Ishikawa (cell line): Measurements from ENCODE around the gene MAP4K4.

ENCODE experiments used
- CEBPB ChIP-seq: IDR thresholded peaks from 2 replicates; pipeline ENCODE4 v1.6.1; 2012
- CREB1 ChIP-seq: IDR thresholded peaks from 2 replicates; pipeline ENCODE4 v1.6.1; 2012; ENCODE audit warnings: low read depth
- EGR1 ChIP-seq: IDR thresholded peaks from 2 replicates; pipeline ENCODE4 v1.6.1; 2012
- EP300 ChIP-seq: IDR thresholded peaks from 2 replicates; pipeline ENCODE4 v1.6.1; 2012; ENCODE audit warnings: borderline replicate concordance
- FOXM1 ChIP-seq: IDR thresholded peaks from 2 replicates; pipeline ENCODE4 v1.6.1; 2012; ENCODE audit warnings: low read depth, borderline replicate concordance
- MAX ChIP-seq: IDR thresholded peaks from 2 replicates; pipeline ENCODE4 v1.6.1; 2012
- NFIC ChIP-seq: IDR thresholded peaks from 2 replicates; pipeline ENCODE4 v1.6.1; 2012
- RAD21 ChIP-seq: IDR thresholded peaks from 2 replicates; pipeline ENCODE4 v1.6.1; 2012; ENCODE audit warnings: low read depth
- REST ChIP-seq: IDR thresholded peaks from 2 replicates; pipeline ENCODE4 v1.6.1; 2012; ENCODE audit warnings: low read depth, mild to moderate bottlenecking
- TAF1 ChIP-seq: IDR thresholded peaks from 2 replicates; pipeline ENCODE4 v1.6.1; 2012; ENCODE audit warnings: low read depth, mild to moderate bottlenecking
- TCF12 ChIP-seq: IDR thresholded peaks from 2 replicates; pipeline ENCODE4 v1.6.1; 2012; ENCODE audit warnings: low read depth
- TEAD4 ChIP-seq: IDR thresholded peaks from 2 replicates; pipeline ENCODE4 v1.6.1; 2012
- USF1 ChIP-seq: IDR thresholded peaks from 2 replicates; pipeline ENCODE4 v1.6.1; 2012
- YY1 ChIP-seq: IDR thresholded peaks from 2 replicates; pipeline ENCODE4 v1.6.1; 2012; ENCODE audit warnings: low read depth
- ZBTB7A ChIP-seq: IDR thresholded peaks from 2 replicates; pipeline ENCODE4 v1.6.1; 2012; ENCODE audit warnings: low read depth

The MAP4K4 gene

GRCh38 chr2:101706121-101706818 lies 8.8 kb downstream of the MAP4K4 start:
- TF ChIP-seq TEAD4 (no peak), TCF12 (no peak), RAD21 (no peak), USF1 (no peak), CREB1 (no peak), REST (no peak), YY1 (no peak), EGR1 (no peak), MAX (no peak), CEBPB (no peak), NFIC (no peak), EP300 (no peak), FOXM1 (no peak), ZBTB7A (no peak), TAF1 (no peak)

GRCh38 chr2:101706819-101707177 lies 9.3 kb downstream of the MAP4K4 start:
- no peak for TF ChIP-seq RAD21
- TF ChIP-seq EP300, result no peak
- no peak for TF ChIP-seq CREB1
- TF ChIP-seq YY1, result no peak
- TF ChIP-seq REST, result no peak
- no peak for TF ChIP-seq MAX
- no peak for TF ChIP-seq CEBPB
- no peak for TF ChIP-seq TCF12
- TF ChIP-seq FOXM1, result no peak
- no peak for TF ChIP-seq TAF1
- no peak for TF ChIP-seq EGR1
- TF ChIP-seq TEAD4, result no peak
- TF ChIP-seq NFIC, result no peak
- TF ChIP-seq ZBTB7A, result no peak
- TF ChIP-seq USF1, result no peak

- TF ChIP-seq REST (no peak), CREB1 (no peak), USF1 (no peak), NFIC (no peak), EGR1 (no peak), CEBPB (no peak)
Observed at GRCh38 chr2:101710036-101710435, 12.5 kb downstream of the MAP4K4 start.

- TF ChIP-seq YY1 (no peak), TAF1 (no peak), RAD21 (no peak), EGR1 (no peak), CEBPB (no peak), MAX (no peak), EP300 (no peak), NFIC (no peak), CREB1 (no peak), TCF12 (no peak), ZBTB7A (no peak), USF1 (no peak), TEAD4 (no peak), FOXM1 (no peak), REST (no peak)
Observed at GRCh38 chr2:101710471-101711318, 13.2 kb downstream of the MAP4K4 start.
